Stomach (tissue), 4 donors: ENCODE results near the gene GNGT1.

Experiments
- EP300 ChIP-seq: sonication (generic); formaldehyde crosslinking; IDR thresholded peaks from one replicate; pipeline ENCODE4 v1.6.1; 2017; ENCODE audit warnings: antibody characterized with exemption
- POLR2A ChIP-seq, 4 donors: fragments of 450-650 bp; IDR thresholded peaks; one replicate each; pipeline ENCODE4 v1.6.1; 2016; ENCODE audit warnings: antibody characterized with exemption in 4 of 4, control low read depth in 2 of 4, mild to moderate bottlenecking in 1 of 4, moderate library complexity in 1 of 4
- TF ChIP-seq, protein P1 (sequence below), 7 experiments: fragments of 450-650 bp in 4 of 7; fragments of 200-600 bp in 3 of 7; sonication (generic) in 3 of 7; IDR thresholded peaks; one replicate each; pipeline ENCODE4 v1.5.1; 2016 to 2019; ENCODE audit warnings: antibody characterized with exemption in 7 of 7, control low read depth in 2 of 7, mild to moderate bottlenecking in 1 of 7

DNA sequence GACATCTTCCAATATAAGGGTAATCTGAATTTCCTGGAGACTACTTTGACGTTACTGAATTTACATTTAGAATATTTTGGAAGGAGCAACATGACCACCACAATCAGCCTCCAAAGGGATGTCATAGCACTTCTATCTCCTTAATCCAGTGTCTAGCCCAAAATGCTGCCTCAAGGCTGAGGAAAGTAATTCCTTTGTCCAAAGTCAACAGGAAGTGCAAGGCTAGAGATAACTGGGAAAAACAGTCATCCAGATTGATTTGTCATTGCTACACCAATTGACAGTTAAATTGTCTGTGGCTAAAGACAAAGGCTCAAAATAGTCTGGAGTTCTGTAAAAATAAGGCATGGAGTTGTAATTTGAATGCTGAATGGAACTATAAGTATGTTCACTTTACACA is 11.9 kb upstream of the GNGT1 start:
- no peak for TF ChIP-seq POLR2A (IDR thresholded peaks at IDR 0.05)
- TF ChIP-seq, protein P1, sequence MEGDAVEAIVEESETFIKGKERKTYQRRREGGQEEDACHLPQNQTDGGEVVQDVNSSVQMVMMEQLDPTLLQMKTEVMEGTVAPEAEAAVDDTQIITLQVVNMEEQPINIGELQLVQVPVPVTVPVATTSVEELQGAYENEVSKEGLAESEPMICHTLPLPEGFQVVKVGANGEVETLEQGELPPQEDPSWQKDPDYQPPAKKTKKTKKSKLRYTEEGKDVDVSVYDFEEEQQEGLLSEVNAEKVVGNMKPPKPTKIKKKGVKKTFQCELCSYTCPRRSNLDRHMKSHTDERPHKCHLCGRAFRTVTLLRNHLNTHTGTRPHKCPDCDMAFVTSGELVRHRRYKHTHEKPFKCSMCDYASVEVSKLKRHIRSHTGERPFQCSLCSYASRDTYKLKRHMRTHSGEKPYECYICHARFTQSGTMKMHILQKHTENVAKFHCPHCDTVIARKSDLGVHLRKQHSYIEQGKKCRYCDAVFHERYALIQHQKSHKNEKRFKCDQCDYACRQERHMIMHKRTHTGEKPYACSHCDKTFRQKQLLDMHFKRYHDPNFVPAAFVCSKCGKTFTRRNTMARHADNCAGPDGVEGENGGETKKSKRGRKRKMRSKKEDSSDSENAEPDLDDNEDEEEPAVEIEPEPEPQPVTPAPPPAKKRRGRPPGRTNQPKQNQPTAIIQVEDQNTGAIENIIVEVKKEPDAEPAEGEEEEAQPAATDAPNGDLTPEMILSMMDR (IDR thresholded peaks at IDR 0.05): no peak
- no peak for TF ChIP-seq EP300
